IMR-90 (cell line): ENCODE data around the gene HTT.

Experiments used
- BHLHE40 ChIP-seq: fragments of 150-350 bp; IDR thresholded peaks from 2 replicates; pipeline ENCODE4 v1.6.1; 2016; ENCODE audit warnings: mild to moderate bottlenecking, low read depth, low read length
- CEBPB ChIP-seq: IDR thresholded peaks from 2 replicates; pipeline ENCODE4 v1.6.1; 2012; ENCODE audit warnings: low read depth, low read length, improper control_type of control experiment
- CHD1 ChIP-seq: IDR thresholded peaks from 2 replicates; pipeline ENCODE4 v1.6.1; 2012; ENCODE audit warnings: low read depth, low read length, improper control_type of control experiment
- MAFK ChIP-seq: IDR thresholded peaks from 2 replicates; pipeline ENCODE4 v1.6.1; 2012; ENCODE audit warnings: low read depth, low read length, improper control_type of control experiment
- MAZ ChIP-seq: IDR thresholded peaks from 2 replicates; pipeline ENCODE4 v1.6.1; 2012; ENCODE audit warnings: low read depth, mild to moderate bottlenecking, low read length, improper control_type of control experiment, moderate library complexity, borderline replicate concordance
- MXI1 ChIP-seq: IDR thresholded peaks from 2 replicates; pipeline ENCODE4 v1.6.1; 2012; ENCODE audit warnings: low read depth, mild to moderate bottlenecking, low read length, moderate library complexity, borderline replicate concordance
- POLR2A ChIP-seq: IDR thresholded peaks from 2 replicates; pipeline ENCODE4 v1.6.1; 2012; ENCODE audit warnings: mild to moderate bottlenecking, low read depth, low read length
- RAD21 ChIP-seq: IDR thresholded peaks from 2 replicates; pipeline ENCODE4 v1.6.1; 2012; ENCODE audit warnings: low read length, improper control_type of control experiment
- RCOR1 ChIP-seq: IDR thresholded peaks from 2 replicates; pipeline ENCODE4 v1.6.1; 2012; ENCODE audit warnings: mild to moderate bottlenecking, low read length, improper control_type of control experiment; ENCODE audit not compliant: insufficient replicate concordance
- RFX5 ChIP-seq: IDR thresholded peaks from 2 replicates; pipeline ENCODE4 v1.8.0; 2012; ENCODE audit warnings: low read depth, mild to moderate bottlenecking, low read length, moderate library complexity
- SMC3 ChIP-seq: fragments of 150-350 bp; IDR thresholded peaks from 2 replicates; pipeline ENCODE4 v1.6.1; 2016; ENCODE audit warnings: low read depth, mild to moderate bottlenecking, antibody characterized with exemption, low read length, moderate library complexity
- TF ChIP-seq, protein P1 (sequence below): conservative IDR thresholded peaks from 2 replicates; pipeline ENCODE4 v1.5.1; 2012; ENCODE audit warnings: mild to moderate bottlenecking, low read depth, low read length, improper control_type of control experiment
- TF ChIP-seq, protein P2 (sequence below): fragments of 150-350 bp; IDR thresholded peaks from 2 replicates; pipeline ENCODE4 v1.6.1; 2016; ENCODE audit warnings: low read depth, mild to moderate bottlenecking, low read length, moderate library complexity, borderline replicate concordance
- TF ChIP-seq, protein P3 (sequence below): fragments of 150-350 bp; IDR thresholded peaks from 2 replicates; pipeline ENCODE4 v1.6.1; 2017; ENCODE audit warnings: mild to moderate bottlenecking, antibody characterized with exemption, low read length, low read depth

DNA sequence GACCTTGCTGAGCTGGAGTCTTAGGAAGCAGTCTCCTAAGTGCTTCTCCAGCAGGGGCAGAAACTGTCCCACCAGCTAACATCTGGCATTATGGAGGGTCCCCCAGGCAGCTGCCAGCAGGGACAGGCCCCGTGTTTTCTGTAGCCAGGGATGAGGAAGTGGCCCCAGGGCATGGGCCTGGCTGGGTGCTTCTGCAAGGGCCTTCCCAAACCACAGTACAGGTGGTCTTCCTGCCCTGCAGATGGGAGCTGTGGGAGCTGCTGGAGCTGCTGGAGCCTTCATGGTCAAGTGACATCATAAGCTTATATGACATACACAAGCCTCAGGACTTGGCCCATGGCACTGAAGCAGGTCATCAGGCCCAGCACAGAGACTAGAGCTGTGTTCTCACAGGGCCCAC is 169.5 kb downstream of the HTT start:
- TF ChIP-seq, protein P1, sequence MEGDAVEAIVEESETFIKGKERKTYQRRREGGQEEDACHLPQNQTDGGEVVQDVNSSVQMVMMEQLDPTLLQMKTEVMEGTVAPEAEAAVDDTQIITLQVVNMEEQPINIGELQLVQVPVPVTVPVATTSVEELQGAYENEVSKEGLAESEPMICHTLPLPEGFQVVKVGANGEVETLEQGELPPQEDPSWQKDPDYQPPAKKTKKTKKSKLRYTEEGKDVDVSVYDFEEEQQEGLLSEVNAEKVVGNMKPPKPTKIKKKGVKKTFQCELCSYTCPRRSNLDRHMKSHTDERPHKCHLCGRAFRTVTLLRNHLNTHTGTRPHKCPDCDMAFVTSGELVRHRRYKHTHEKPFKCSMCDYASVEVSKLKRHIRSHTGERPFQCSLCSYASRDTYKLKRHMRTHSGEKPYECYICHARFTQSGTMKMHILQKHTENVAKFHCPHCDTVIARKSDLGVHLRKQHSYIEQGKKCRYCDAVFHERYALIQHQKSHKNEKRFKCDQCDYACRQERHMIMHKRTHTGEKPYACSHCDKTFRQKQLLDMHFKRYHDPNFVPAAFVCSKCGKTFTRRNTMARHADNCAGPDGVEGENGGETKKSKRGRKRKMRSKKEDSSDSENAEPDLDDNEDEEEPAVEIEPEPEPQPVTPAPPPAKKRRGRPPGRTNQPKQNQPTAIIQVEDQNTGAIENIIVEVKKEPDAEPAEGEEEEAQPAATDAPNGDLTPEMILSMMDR = no peak
- TF ChIP-seq RFX5 (no peak), SMC3 (no peak), POLR2A (no peak), MAFK (no peak), MXI1 (no peak), CHD1 (no peak), CEBPB (no peak), RCOR1 (no peak), MAZ (no peak), BHLHE40 (no peak), RAD21 (no peak)
- TF ChIP-seq, protein P2, sequence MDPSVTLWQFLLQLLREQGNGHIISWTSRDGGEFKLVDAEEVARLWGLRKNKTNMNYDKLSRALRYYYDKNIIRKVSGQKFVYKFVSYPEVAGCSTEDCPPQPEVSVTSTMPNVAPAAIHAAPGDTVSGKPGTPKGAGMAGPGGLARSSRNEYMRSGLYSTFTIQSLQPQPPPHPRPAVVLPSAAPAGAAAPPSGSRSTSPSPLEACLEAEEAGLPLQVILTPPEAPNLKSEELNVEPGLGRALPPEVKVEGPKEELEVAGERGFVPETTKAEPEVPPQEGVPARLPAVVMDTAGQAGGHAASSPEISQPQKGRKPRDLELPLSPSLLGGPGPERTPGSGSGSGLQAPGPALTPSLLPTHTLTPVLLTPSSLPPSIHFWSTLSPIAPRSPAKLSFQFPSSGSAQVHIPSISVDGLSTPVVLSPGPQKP = no peak
- TF ChIP-seq, protein P3, sequence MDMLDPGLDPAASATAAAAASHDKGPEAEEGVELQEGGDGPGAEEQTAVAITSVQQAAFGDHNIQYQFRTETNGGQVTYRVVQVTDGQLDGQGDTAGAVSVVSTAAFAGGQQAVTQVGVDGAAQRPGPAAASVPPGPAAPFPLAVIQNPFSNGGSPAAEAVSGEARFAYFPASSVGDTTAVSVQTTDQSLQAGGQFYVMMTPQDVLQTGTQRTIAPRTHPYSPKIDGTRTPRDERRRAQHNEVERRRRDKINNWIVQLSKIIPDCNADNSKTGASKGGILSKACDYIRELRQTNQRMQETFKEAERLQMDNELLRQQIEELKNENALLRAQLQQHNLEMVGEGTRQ = no peak
